Keratinocyte (primary cell): ENCODE data around the gene PEDS1. TPM values are rescaled to one million over a fixed set of nuclear protein-coding genes. Genes with fewer than 3 reads are reported as not detected.

Experiments used
- polyA plus RNA-seq, 5 experiments: library from polyadenylated mRNA; depleted of rRNA in 3 of 5; stranded (reverse) in 3 of 5; stranded (forward) in 1 of 5; unstranded in 1 of 5; fragments of >200 nt; gene quantifications; 1 replicate in 1 of 5; 2 replicates in 3 of 5; 3 replicates in 1 of 5; pipeline versions ENCODE4 v1.2.1 to v1.2.3, GENCODE V29; 2011 to 2012; ENCODE audit warnings: missing spikeins in 2 of 5, low read depth in 1 of 5, low replicate concordance in 1 of 5

Gene PEDS1
- polyA plus RNA-seq, 1 donor (not counting 4 experiments of a cell fraction or from before 2014, with no cell fraction given) = 48.7 TPM

Other genes starting within 250 kb of the PEDS1 start
- gene SPATA2, start 238.2 kb downstream of the PEDS1 start, polyA plus RNA-seq = 2.8 to 5.2 TPM (median 3.2 TPM) in 3 replicates
- gene RNF114, start 217.3 kb downstream of the PEDS1 start, polyA plus RNA-seq = 41.0 to 61.2 TPM (median 58.4 TPM) in 3 replicates
- gene SNAI1, start 170.7 kb downstream of the PEDS1 start, polyA plus RNA-seq = not detected in 3 replicates
- gene UBE2V1, start 40.6 kb downstream of the PEDS1 start, polyA plus RNA-seq = 61.8 to 155 TPM (median 117 TPM) in 3 replicates
- 11.2 to 23.1 TPM (median 15.8 TPM) in 3 replicates for gene CEBPB, start 37.1 kb upstream of the PEDS1 start, polyA plus RNA-seq